NB4 (cell line): ENCODE results near the gene SLC19A2.

Experiments used
- DNase-seq: peaks from one replicate; pipeline ENCODE4 v3.0.0; 2010; ENCODE audit warnings: low read depth
- H3K4me3 ChIP-seq: one replicate; pipeline ENCODE4 v1.5.1; 2011; ENCODE audit warnings: mild to moderate bottlenecking, low read depth, low read length, moderate library complexity
- CTCF ChIP-seq: IDR thresholded peaks from one replicate; pipeline ENCODE4 v1.5.1; 2012; ENCODE audit warnings: low read depth, low read length
- MYC ChIP-seq: IDR thresholded peaks from 2 replicates; pipeline ENCODE4 v1.6.1; 2011; ENCODE audit warnings: low read depth, low read length
- POLR2A ChIP-seq: IDR thresholded peaks from 2 replicates; pipeline ENCODE4 v1.6.1; 2011; ENCODE audit warnings: mild to moderate bottlenecking; ENCODE audit not compliant: insufficient read length; ENCODE audit errors: extremely low read depth
- TF ChIP-seq, protein P1 (sequence below): IDR thresholded peaks from 2 replicates; pipeline ENCODE4 v1.6.1; 2011; ENCODE audit warnings: low read depth, low read length

SLC19A2 gene

GRCh38 chr1:169497317-169497716 lies 11.6 kb upstream of the SLC19A2 start:
- no peak overlapping the region for H3K4me3 ChIP-seq
- DNase-seq = no peak
- TF ChIP-seq, protein P1, sequence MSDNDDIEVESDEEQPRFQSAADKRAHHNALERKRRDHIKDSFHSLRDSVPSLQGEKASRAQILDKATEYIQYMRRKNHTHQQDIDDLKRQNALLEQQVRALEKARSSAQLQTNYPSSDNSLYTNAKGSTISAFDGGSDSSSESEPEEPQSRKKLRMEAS = no peak
- TF ChIP-seq POLR2A (no peak), MYC (no peak)

GRCh38 chr1:169495916-169496315 lies 10.2 kb upstream of the SLC19A2 start:
- TF ChIP-seq CTCF = no peak
- TF ChIP-seq, protein P1 = no peak
- TF ChIP-seq MYC = no peak
- no peak for TF ChIP-seq POLR2A
- DNase-seq = no peak
- H3K4me3 ChIP-seq = no peak overlapping the region

DNA sequence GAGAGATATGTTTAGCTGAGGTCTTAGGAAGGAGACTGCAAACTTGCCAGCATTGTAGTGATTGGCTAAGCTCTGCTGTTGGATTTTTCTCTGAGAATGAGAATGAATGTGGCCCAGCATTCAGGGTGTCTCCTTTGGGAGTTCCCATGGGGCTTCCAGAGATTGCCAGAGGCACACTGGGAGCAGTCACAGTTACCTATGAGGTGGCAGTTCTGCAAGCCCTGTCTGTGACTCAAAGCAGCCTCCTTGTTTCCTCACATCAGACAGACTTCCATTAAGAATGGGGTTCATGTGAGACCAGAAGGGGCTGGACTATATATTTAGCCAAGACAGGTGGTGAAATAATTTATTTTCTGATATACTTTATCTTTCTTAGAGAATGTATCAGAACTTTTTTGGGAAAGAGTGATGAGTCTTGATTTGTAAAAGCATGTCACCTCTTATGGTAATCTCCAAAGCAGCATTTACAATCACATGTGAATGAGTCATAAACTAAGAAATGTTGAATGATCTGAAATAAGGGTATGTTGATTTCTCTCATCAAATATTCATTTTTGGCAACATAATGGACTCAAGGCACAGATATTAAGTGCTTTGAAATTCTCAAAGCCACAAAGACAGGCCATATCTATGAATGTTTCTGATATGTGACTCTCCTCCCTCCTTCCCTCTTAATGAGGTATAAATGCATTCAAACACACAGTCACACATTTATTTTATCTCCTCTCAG lies 9.5 kb upstream of the SLC19A2 start:
- no peak for DNase-seq
- no peak for TF ChIP-seq CTCF
- H3K4me3 ChIP-seq = no peak overlapping the region

DNA sequence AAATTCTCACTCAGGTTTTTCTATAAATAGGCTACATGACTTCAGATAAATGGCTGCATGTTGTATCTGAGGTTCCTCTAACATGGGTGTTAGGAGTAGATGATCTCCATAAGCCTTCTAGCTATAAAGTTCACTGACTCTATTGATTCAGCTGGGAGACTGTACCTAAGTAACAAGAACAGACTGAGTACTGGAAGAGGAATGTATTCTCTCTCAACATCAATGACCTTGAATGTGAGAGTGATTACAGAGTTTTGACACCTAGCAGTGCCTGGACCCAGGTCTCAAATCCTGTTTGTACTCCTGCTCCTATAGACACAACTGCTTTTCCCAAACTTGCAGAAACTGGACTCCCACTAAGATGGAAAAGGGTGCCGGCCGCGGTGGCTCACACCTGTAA lies 8.6 kb upstream of the SLC19A2 start:
- DNase-seq = no peak
- TF ChIP-seq, protein P1 = no peak
- TF ChIP-seq POLR2A (no peak), MYC (no peak), CTCF (no peak)
- H3K4me3 ChIP-seq = no peak overlapping the region

GRCh38 chr1:169493251-169493650 lies 7.5 kb upstream of the SLC19A2 start:
- TF ChIP-seq, protein P1 = no peak
- TF ChIP-seq POLR2A (no peak), MYC (no peak), CTCF (no peak)
- no peak for DNase-seq
- H3K4me3 ChIP-seq = no peak overlapping the region

- DNase-seq = no peak
- TF ChIP-seq, protein P1 = no peak
- TF ChIP-seq MYC = no peak
- TF ChIP-seq POLR2A = no peak
- TF ChIP-seq CTCF = no peak
- no peak overlapping the region for H3K4me3 ChIP-seq
Measured at GRCh38 chr1:169491845-169492281, 6.1 kb upstream of the SLC19A2 start.
